BE2C (cell line): ENCODE results near the gene CCDC183.
"Not testable (repeated sequence)": the region's sequence is repeated elsewhere in the genome, so short reads cannot be mapped to it uniquely, and the experiment has no call there.

Experiments
- DNase-seq: peaks from one replicate; pipeline ENCODE4 v3.0.0-alpha.2; 2020
- H3K27me3 ChIP-seq: fragments of 250-450 bp; sonication (Bioruptor Pico); 2 replicates; pipeline ENCODE4 v1.5.1; 2020; ENCODE audit warnings: mild to moderate bottlenecking
- H3K36me3 ChIP-seq: fragments of 250-450 bp; sonication (Bioruptor Pico); 2 replicates; pipeline ENCODE4 v1.5.1; 2020; ENCODE audit warnings: mild to moderate bottlenecking
- H3K4me1 ChIP-seq: fragments of 250-450 bp; sonication (Bioruptor Pico); 2 replicates; pipeline ENCODE4 v1.5.1; 2020
- H3K4me3 ChIP-seq: 2 replicates; pipeline ENCODE4 v1.5.1; 2011; ENCODE audit warnings: low read depth, low read length
- H3K9me3 ChIP-seq: fragments of 250-450 bp; sonication (Bioruptor Pico); 2 replicates; pipeline ENCODE4 v1.5.1; 2020
- CTCF ChIP-seq: IDR thresholded peaks from 2 replicates; pipeline ENCODE4 v1.5.1; 2012; ENCODE audit warnings: mild to moderate bottlenecking, low read depth, low read length

The CCDC183 gene

GRCh38 chr9:136791516-136792276 lies 4.4 kb upstream of the CCDC183 start:
- no peaks in the 10 kb centered on the region for H3K9me3 ChIP-seq
- no peaks in the 10 kb centered on the region; the same call in 1 of the 2 replicates for H3K27me3 ChIP-seq
- peaks cover 37% of the 10 kb centered on the region for H3K4me1 ChIP-seq
- TF ChIP-seq CTCF, result peak; percentile 94
- DNase-seq, result peak; percentile 62
- no peaks in the 10 kb centered on the region for H3K36me3 ChIP-seq
- H3K4me3 ChIP-seq, result peak overlapping the region; percentile 78

- no peak for TF ChIP-seq CTCF
- DNase-seq, result no peak
Observed at GRCh38 chr9:136792321-136793085, 3.6 kb upstream of the CCDC183 start.

GRCh38 chr9:136793086-136793946 lies 2.8 kb upstream of the CCDC183 start:
- peak; percentile 74 for DNase-seq
- H3K4me3 ChIP-seq, result no peak overlapping the region

More at GRCh38 chr9:136792321-136793085, 3.6 kb upstream of the CCDC183 start:
- Histone ChIP-seq H3K4me3 (no peak overlapping the region), H3K4me1 (peaks cover 41% of the 10 kb centered on the region), H3K27me3 (no peaks in the 10 kb centered on the region; the same call in 1 of the 2 replicates), H3K36me3 (no peaks in the 10 kb centered on the region), H3K9me3 (no peaks in the 10 kb centered on the region)

GRCh38 chr9:136794281-136794999 lies 1.7 kb upstream of the CCDC183 start:
- Histone ChIP-seq H3K4me1 (peaks cover 38% of the 10 kb centered on the region), H3K4me3 (no peak overlapping the region), H3K36me3 (no peaks in the 10 kb centered on the region), H3K27me3 (no peaks in the 10 kb centered on the region; the same call in 1 of the 2 replicates), H3K9me3 (no peaks in the 10 kb centered on the region)
- TF ChIP-seq CTCF, result no peak
- DNase-seq, result no peak

More at GRCh38 chr9:136793086-136793946, 2.8 kb upstream of the CCDC183 start:
- Histone ChIP-seq H3K9me3 (no peaks in the 10 kb centered on the region), H3K27me3 (no peaks in the 10 kb centered on the region; the same call in 1 of the 2 replicates), H3K4me1 (peaks cover 43% of the 10 kb centered on the region), H3K36me3 (no peaks in the 10 kb centered on the region)
- no peak for TF ChIP-seq CTCF

GRCh38 chr9:136795000-136795348 lies 1.2 kb upstream of the CCDC183 start:
- Histone ChIP-seq H3K27me3 (no peaks in the 10 kb centered on the region; the same call in 1 of the 2 replicates), H3K4me3 (no peak overlapping the region), H3K9me3 (no peaks in the 10 kb centered on the region), H3K4me1 (peaks cover 42% of the 10 kb centered on the region), H3K36me3 (no peaks in the 10 kb centered on the region)
- DNase-seq, result no peak
- no peak for TF ChIP-seq CTCF

GRCh38 chr9:136796775-136797347 lies 723 bp downstream of the CCDC183 start:
- not testable (repeated sequence) for H3K9me3 ChIP-seq, H3K27me3 ChIP-seq, H3K4me3 ChIP-seq, H3K36me3 ChIP-seq
- DNase-seq, result peak; percentile 67
- H3K4me1 ChIP-seq, result peaks cover 43% of the 10 kb centered on the region
